H9 (cell line): ENCODE measurements around the gene ASPG. TPM values are rescaled to one million over a fixed set of nuclear protein-coding genes. Genes with fewer than 3 reads are reported as not detected.

Experiments used
- DNase-seq: peaks from one replicate; pipeline ENCODE4 v3.0.0-alpha.2; 2017
- H2AFZ ChIP-seq: one replicate; pipeline ENCODE4 v1.6.1; 2013; ENCODE audit warnings: mild to moderate bottlenecking, low read length, control low read depth, moderate library complexity
- H2AK5ac ChIP-seq: 2 replicates; pipeline ENCODE4 v1.6.1; 2013; ENCODE audit warnings: low read length, control low read depth, mixed read lengths; ENCODE audit not compliant: insufficient read length
- H2BK120ac ChIP-seq: one replicate; pipeline ENCODE4 v1.6.1; 2013; ENCODE audit warnings: low read depth, mild to moderate bottlenecking, low read length, control low read depth, inconsistent platforms; ENCODE audit not compliant: poor library complexity, severe bottlenecking
- H2BK12ac ChIP-seq: 2 replicates; pipeline ENCODE4 v1.6.1; 2013; ENCODE audit warnings: low read length, control low read depth, mixed read lengths, low read depth; ENCODE audit not compliant: insufficient read length
- H2BK15ac ChIP-seq: 2 replicates; pipeline ENCODE4 v1.6.1; 2013; ENCODE audit warnings: low read depth, low read length, control low read depth
- H2BK20ac ChIP-seq: one replicate; pipeline ENCODE4 v1.6.1; 2013; ENCODE audit warnings: low read depth, mild to moderate bottlenecking, low read length, control low read depth, inconsistent platforms; ENCODE audit not compliant: poor library complexity, severe bottlenecking
- H2BK5ac ChIP-seq: 2 replicates; pipeline ENCODE4 v1.6.1; 2013; ENCODE audit warnings: low read length, control low read depth, mixed read lengths; ENCODE audit not compliant: insufficient read length
- H3K14ac ChIP-seq: 2 replicates; pipeline ENCODE4 v1.6.1; 2013; ENCODE audit warnings: low read length, control low read depth; ENCODE audit not compliant: insufficient read depth
- H3K18ac ChIP-seq: 2 replicates; pipeline ENCODE4 v1.6.1; 2013; ENCODE audit warnings: low read depth, mild to moderate bottlenecking, mixed read lengths, low read length, control low read depth; ENCODE audit not compliant: insufficient read length
- H3K23ac ChIP-seq: 2 replicates; pipeline ENCODE4 v1.6.1; 2013; ENCODE audit warnings: low read length, control low read depth, mixed read lengths, low read depth; ENCODE audit not compliant: insufficient read length
- H3K23me2 ChIP-seq: 2 replicates; pipeline ENCODE4 v1.6.1; 2013; ENCODE audit warnings: low read depth, mild to moderate bottlenecking, mixed read lengths, low read length, control low read depth; ENCODE audit not compliant: insufficient read length, poor library complexity, severe bottlenecking
- H3K27ac ChIP-seq: 2 replicates; pipeline ENCODE4 v1.5.1; 2013; ENCODE audit warnings: low read length, control low read depth, mixed read lengths, low read depth; ENCODE audit not compliant: insufficient read length
- H3K27me3 ChIP-seq: 2 replicates; pipeline ENCODE4 v1.6.1; 2013; ENCODE audit warnings: low read length, control low read depth, inconsistent platforms; ENCODE audit not compliant: insufficient read depth
- H3K4ac ChIP-seq: 2 replicates; pipeline ENCODE4 v1.6.1; 2013; ENCODE audit warnings: low read depth, mild to moderate bottlenecking, control low read depth, inconsistent platforms, low read length, moderate library complexity
- H3K4me1 ChIP-seq: 2 replicates; pipeline ENCODE4 v1.6.1; 2013; ENCODE audit warnings: low read length, control low read depth, inconsistent platforms; ENCODE audit not compliant: insufficient read depth
- H3K4me2 ChIP-seq: 2 replicates; pipeline ENCODE4 v1.6.1; 2013; ENCODE audit warnings: low read length, control low read depth, mixed read lengths; ENCODE audit not compliant: insufficient read length, insufficient read depth
- H3K56ac ChIP-seq: 2 replicates; pipeline ENCODE4 v1.6.1; 2013; ENCODE audit warnings: low read depth, mild to moderate bottlenecking, mixed read lengths, low read length, control low read depth; ENCODE audit not compliant: insufficient read length
- H3K79me1 ChIP-seq: 2 replicates; pipeline ENCODE4 v1.6.1; 2013; ENCODE audit warnings: low read depth, mild to moderate bottlenecking, moderate library complexity, low read length, control low read depth, inconsistent platforms; ENCODE audit not compliant: insufficient read depth, poor library complexity, severe bottlenecking
- H3K79me2 ChIP-seq: 2 replicates; pipeline ENCODE4 v1.6.1; 2013; ENCODE audit warnings: low read length, control low read depth, inconsistent platforms; ENCODE audit not compliant: insufficient read depth
- H3K9ac ChIP-seq: 2 replicates; pipeline ENCODE4 v1.6.1; 2013; ENCODE audit warnings: low read length, control low read depth, mixed read lengths; ENCODE audit not compliant: insufficient read length; ENCODE audit errors: extremely low read depth
- H3K9me3 ChIP-seq: one replicate; pipeline ENCODE4 v1.6.1; 2013; ENCODE audit warnings: low read depth, low read length, inconsistent platforms; ENCODE audit not compliant: control insufficient read depth
- H3T11ph ChIP-seq: one replicate; pipeline ENCODE4 v1.6.1; 2013; ENCODE audit warnings: mild to moderate bottlenecking, low read length, control low read depth, inconsistent platforms
- H4K20me1 ChIP-seq: one replicate; pipeline ENCODE4 v1.6.1; 2013; ENCODE audit not compliant: control insufficient read depth, insufficient read length, insufficient read depth
- H4K5ac ChIP-seq: 2 replicates; pipeline ENCODE4 v1.6.1; 2013; ENCODE audit warnings: low read depth, mild to moderate bottlenecking, mixed read lengths, low read length, control low read depth; ENCODE audit not compliant: insufficient read length
- H4K8ac ChIP-seq: replicated peaks from 2 replicates; pipeline ENCODE4 v1.6.1; 2013; ENCODE audit warnings: low read length, control low read depth, mixed read lengths, low read depth; ENCODE audit not compliant: insufficient read length
- H4K91ac ChIP-seq: 2 replicates; pipeline ENCODE4 v1.6.1; 2013; ENCODE audit warnings: low read depth, mild to moderate bottlenecking, moderate library complexity, mixed read lengths, low read length, control low read depth; ENCODE audit not compliant: insufficient read length
- H3K27ac Mint-ChIP-seq, 3 experiments: 2 replicates in 2 of 3; 3 replicates in 1 of 3; pipeline ENCODE4 v1.8.0; 2020 to 2021; ENCODE audit warnings: mixed read lengths in 3 of 3, mild to moderate bottlenecking in 1 of 3, moderate library complexity in 1 of 3
- H3K27me3 Mint-ChIP-seq: 2 replicates; pipeline ENCODE4 v1.8.0; 2021; ENCODE audit warnings: low read depth, mild to moderate bottlenecking, moderate library complexity, mixed read lengths
- H3K36me3 Mint-ChIP-seq, 3 experiments: 2 replicates in 2 of 3; 3 replicates in 1 of 3; pipeline ENCODE4 v1.8.0; 2020 to 2021; ENCODE audit warnings: low read depth in 3 of 3, mixed read lengths in 3 of 3; ENCODE audit not compliant: insufficient read depth in 1 of 3
- H3K4me1 Mint-ChIP-seq, 2 experiments: 2 replicates each; pipeline ENCODE4 v1.8.0; 2020; ENCODE audit warnings: mixed read lengths in 2 of 2
- H3K4me3 Mint-ChIP-seq, 2 experiments: 2 replicates in 1 of 2; 3 replicates in 1 of 2; pipeline ENCODE4 v1.8.0; 2020 to 2021; ENCODE audit warnings: mild to moderate bottlenecking in 2 of 2, mixed read lengths in 2 of 2, moderate library complexity in 1 of 2
- H3K9me3 Mint-ChIP-seq, 2 experiments: 2 replicates in 1 of 2; 3 replicates in 1 of 2; pipeline ENCODE4 v1.8.0; 2020; ENCODE audit warnings: mild to moderate bottlenecking in 2 of 2, mixed read lengths in 2 of 2, moderate library complexity in 1 of 2
- CTCF ChIP-seq: fragments of 200-600 bp; sonication (generic); conservative IDR thresholded peaks from 3 replicates; pipeline ENCODE4 v1.8.0; 2021; ENCODE audit warnings: antibody characterized with exemption, mild to moderate bottlenecking
- WGBS: extraction: QIAGEN DNeasy Blood & Tissue Kit; methylation state at CpG from one replicate; pipeline ENCODE4 v1.1.7; 2013; ENCODE audit warnings: missing lambda C conversion rate, low lambda C conversion rate, mixed read lengths; ENCODE audit not compliant: insufficient read length; ENCODE audit errors: extremely low coverage; 5-methylcytosine and 5-hydroxymethylcytosine counted together
- total RNA-seq: library from RNA; stranded (reverse); gene quantifications from 2 replicates; pipeline ENCODE4 v1.2.1, GENCODE V29; 2021

The ASPG gene
- total RNA-seq, 1 experiment from 2014 or later, result 0.33 TPM

- DNase-seq, result no peak
- peaks cover 3 to 5% of the 10 kb centered on the region in 2 experiments; a peak in 3 of 4 replicates for H3K4me1 Mint-ChIP-seq
- H2BK120ac ChIP-seq, result no peak overlapping the region
Measured at GRCh38 chr14:104125011-104125410, 39.5 kb downstream of the ASPG start.

More at GRCh38 chr14:104125011-104125410, 39.5 kb downstream of the ASPG start:
- Histone ChIP-seq H3K27ac (no peak overlapping the region), H4K20me1 (no peaks in the 10 kb centered on the region), H3K18ac (no peak overlapping the region), H3K23ac (no peak overlapping the region), H3K23me2 (no peaks in the 10 kb centered on the region), H2AK5ac (no peak overlapping the region), H2BK20ac (no peak overlapping the region), H3K27me3 (no peaks in the 10 kb centered on the region), H4K5ac (no peak overlapping the region), H3K14ac (no peak overlapping the region), H2BK5ac (no peak overlapping the region), H3T11ph (no peak overlapping the region), H4K91ac (no peak overlapping the region), H3K9ac (no peak overlapping the region), H3K56ac (no peak overlapping the region), H2BK12ac (no peak overlapping the region), H2AFZ (no peak overlapping the region), H4K8ac (no peak overlapping the region), H3K4ac (no peak overlapping the region), H3K9me3 (no peaks in the 10 kb centered on the region), H2BK15ac (no peak overlapping the region), H3K4me2 (no peak overlapping the region), H3K4me1 (no peaks in the 10 kb centered on the region), H3K79me1 (no peaks in the 10 kb centered on the region), H3K79me2 (no peaks in the 10 kb centered on the region)
- no peak for TF ChIP-seq CTCF
- WGBS, result no CpG with 5 or more reads among the region's 4 CpGs
- Mint-ChIP-seq H3K27ac (no peak overlapping the region), H3K36me3 (peaks cover 5 to 18% (median 7%) of the 10 kb centered on the region in 3 experiments; a peak in 5 of 7 replicates), H3K9me3 (peaks cover 40 to 48% of the 10 kb centered on the region in 2 experiments), H3K4me3 (no peak overlapping the region), H3K27me3 (peaks cover 41% of the 10 kb centered on the region)
